Neural progenitor cell (in vitro differentiated cells): ENCODE data around the gene MRPL32. TPM values are rescaled to one million over a fixed set of nuclear protein-coding genes. Genes with fewer than 3 reads are reported as not detected.

ENCODE experiments used
- DNase-seq: peaks from one replicate; pipeline ENCODE4 v3.0.0-alpha.2; 2016; ENCODE audit warnings: low spot score
- H2AFZ ChIP-seq: fragments of 200-600 bp; sonication (generic); replicated peaks from 2 replicates; pipeline ENCODE4 v1.6.1; 2016; ENCODE audit warnings: antibody characterized with exemption
- H3F3A ChIP-seq: fragments of 200-600 bp; sonication (generic); 2 replicates; pipeline ENCODE4 v1.6.1; 2016; ENCODE audit warnings: antibody characterized with exemption, low read depth
- H3K27ac ChIP-seq: fragments of 200-600 bp; sonication (generic); 2 replicates; pipeline ENCODE4 v1.5.1; 2016; ENCODE audit warnings: mild to moderate bottlenecking
- H3K27me3 ChIP-seq: fragments of 200-600 bp; sonication (generic); 2 replicates; pipeline ENCODE4 v1.6.1; 2016; ENCODE audit warnings: mild to moderate bottlenecking, moderate library complexity
- H3K36me3 ChIP-seq: fragments of 200-600 bp; sonication (generic); 2 replicates; pipeline ENCODE4 v1.5.1; 2016
- H3K4me1 ChIP-seq: fragments of 200-600 bp; sonication (generic); 2 replicates; pipeline ENCODE4 v1.6.1; 2016; ENCODE audit warnings: mixed run types
- H3K4me2 ChIP-seq: fragments of 200-600 bp; sonication (generic); 2 replicates; pipeline ENCODE4 v1.6.1; 2016
- H3K4me3 ChIP-seq: fragments of 200-600 bp; sonication (generic); 2 replicates; pipeline ENCODE4 v1.5.1; 2016
- H3K79me2 ChIP-seq: fragments of 200-600 bp; sonication (generic); 2 replicates; pipeline ENCODE4 v1.6.1; 2016; ENCODE audit warnings: low read depth
- H3K9ac ChIP-seq: fragments of 200-600 bp; sonication (generic); 2 replicates; pipeline ENCODE4 v1.6.1; 2016
- H3K9me3 ChIP-seq: fragments of 200-600 bp; sonication (generic); 2 replicates; pipeline ENCODE4 v1.5.1; 2016; ENCODE audit warnings: low read depth
- H4K20me1 ChIP-seq: fragments of 200-600 bp; sonication (generic); 2 replicates; pipeline ENCODE4 v1.6.1; 2016; ENCODE audit warnings: low read depth
- H3K27ac Mint-ChIP-seq: 3 replicates; pipeline ENCODE4 v1.8.0; 2021; ENCODE audit warnings: mixed read lengths
- H3K27me3 Mint-ChIP-seq: 2 replicates; pipeline ENCODE4 v1.8.0; 2022; ENCODE audit warnings: low read depth, mild to moderate bottlenecking, inconsistent platforms, moderate library complexity, mixed read lengths; ENCODE audit not compliant: insufficient read depth
- H3K36me3 Mint-ChIP-seq: 3 replicates; pipeline ENCODE4 v1.8.0; 2021; ENCODE audit warnings: mixed read lengths
- H3K4me1 Mint-ChIP-seq: 3 replicates; pipeline ENCODE4 v1.8.0; 2021; ENCODE audit warnings: mixed read lengths
- H3K4me3 Mint-ChIP-seq: 3 replicates; pipeline ENCODE4 v1.8.0; 2021; ENCODE audit warnings: mild to moderate bottlenecking, moderate library complexity, mixed read lengths
- H3K9me3 Mint-ChIP-seq: 3 replicates; pipeline ENCODE4 v1.8.0; 2020; ENCODE audit warnings: mixed read lengths
- EZH2 ChIP-seq: fragments of 200-600 bp; sonication (generic); IDR thresholded peaks from 2 replicates; pipeline ENCODE4 v1.6.1; 2017; ENCODE audit warnings: antibody characterized with exemption, mild to moderate bottlenecking, moderate library complexity
- EZH2phosphoT487 ChIP-seq: fragments of 200-600 bp; sonication (generic); IDR thresholded peaks from 2 replicates; pipeline ENCODE4 v1.6.1; 2017; ENCODE audit warnings: antibody characterized with exemption
- total RNA-seq: library from RNA; depleted of rRNA; stranded (reverse); fragments of >200 nt; gene quantifications from 2 replicates; pipeline ENCODE4 v1.2.3, GENCODE V29; 2015; ENCODE audit warnings: low replicate concordance
- TF ChIP-seq, protein P1 (sequence below): fragments of 200-600 bp; sonication (generic); IDR thresholded peaks from 2 replicates; pipeline ENCODE4 v1.5.1; 2017; ENCODE audit warnings: antibody characterized with exemption, mild to moderate bottlenecking

The MRPL32 gene
- total RNA-seq, 1 donor from 2014 or later = 133 TPM

DNA sequence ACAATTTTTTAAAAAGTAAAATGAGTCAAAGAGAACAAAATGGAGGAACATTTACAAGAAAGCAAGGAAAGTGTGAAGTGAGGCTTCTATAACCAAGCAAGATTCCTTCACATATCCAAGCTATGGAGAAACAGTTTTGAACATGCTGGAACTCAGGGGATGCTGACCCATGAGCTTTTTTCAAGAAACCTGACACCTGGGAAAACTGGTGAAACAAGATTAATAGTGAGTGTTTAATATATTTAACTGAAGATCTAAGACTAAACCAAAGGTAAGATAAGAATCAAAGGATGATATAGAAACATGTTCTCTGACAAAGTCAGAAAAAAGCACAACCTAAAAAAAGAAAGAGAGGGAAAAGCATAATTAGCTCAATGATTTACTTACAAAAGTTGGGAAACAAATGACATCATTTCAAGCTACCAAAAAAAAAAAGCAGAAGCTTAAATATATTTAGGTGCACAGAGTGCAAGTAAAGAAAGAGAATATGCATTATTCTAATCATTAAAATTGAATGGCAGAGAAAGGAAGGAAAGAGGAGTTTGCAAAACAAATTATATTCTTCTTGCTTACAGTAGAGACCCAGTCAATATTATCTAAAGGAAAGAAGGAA is 45.2 kb upstream of the MRPL32 start:
- peaks cover 5% of the 10 kb centered on the region for H3K27me3 Mint-ChIP-seq
- Histone ChIP-seq H4K20me1 (no peaks in the 10 kb centered on the region), H3K9me3 (no peaks in the 10 kb centered on the region), H3K4me3 (peak overlapping the region; percentile 60), H3K36me3 (no peaks in the 10 kb centered on the region), H3K27ac (no peak overlapping the region), H2AFZ (no peak overlapping the region), H3K4me2 (peak overlapping the region; percentile 94), H3F3A (peaks cover 32% of the 10 kb centered on the region), H3K79me2 (no peaks in the 10 kb centered on the region), H3K27me3 (no peaks in the 10 kb centered on the region), H3K9ac (no peak overlapping the region), H3K4me1 (peaks cover 23% of the 10 kb centered on the region)
- H3K4me1 Mint-ChIP-seq = peaks cover 22% of the 10 kb centered on the region
- H3K36me3 Mint-ChIP-seq = peaks cover 3% of the 10 kb centered on the region
- no peak for DNase-seq
- H3K4me3 Mint-ChIP-seq = peak overlapping the region; percentile 89
- TF ChIP-seq EZH2 = no peak
- TF ChIP-seq, protein P1, sequence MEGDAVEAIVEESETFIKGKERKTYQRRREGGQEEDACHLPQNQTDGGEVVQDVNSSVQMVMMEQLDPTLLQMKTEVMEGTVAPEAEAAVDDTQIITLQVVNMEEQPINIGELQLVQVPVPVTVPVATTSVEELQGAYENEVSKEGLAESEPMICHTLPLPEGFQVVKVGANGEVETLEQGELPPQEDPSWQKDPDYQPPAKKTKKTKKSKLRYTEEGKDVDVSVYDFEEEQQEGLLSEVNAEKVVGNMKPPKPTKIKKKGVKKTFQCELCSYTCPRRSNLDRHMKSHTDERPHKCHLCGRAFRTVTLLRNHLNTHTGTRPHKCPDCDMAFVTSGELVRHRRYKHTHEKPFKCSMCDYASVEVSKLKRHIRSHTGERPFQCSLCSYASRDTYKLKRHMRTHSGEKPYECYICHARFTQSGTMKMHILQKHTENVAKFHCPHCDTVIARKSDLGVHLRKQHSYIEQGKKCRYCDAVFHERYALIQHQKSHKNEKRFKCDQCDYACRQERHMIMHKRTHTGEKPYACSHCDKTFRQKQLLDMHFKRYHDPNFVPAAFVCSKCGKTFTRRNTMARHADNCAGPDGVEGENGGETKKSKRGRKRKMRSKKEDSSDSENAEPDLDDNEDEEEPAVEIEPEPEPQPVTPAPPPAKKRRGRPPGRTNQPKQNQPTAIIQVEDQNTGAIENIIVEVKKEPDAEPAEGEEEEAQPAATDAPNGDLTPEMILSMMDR = no peak
- no peak for TF ChIP-seq EZH2phosphoT487
- peaks cover 3% of the 10 kb centered on the region for H3K9me3 Mint-ChIP-seq
- H3K27ac Mint-ChIP-seq = no peak overlapping the region

DNA sequence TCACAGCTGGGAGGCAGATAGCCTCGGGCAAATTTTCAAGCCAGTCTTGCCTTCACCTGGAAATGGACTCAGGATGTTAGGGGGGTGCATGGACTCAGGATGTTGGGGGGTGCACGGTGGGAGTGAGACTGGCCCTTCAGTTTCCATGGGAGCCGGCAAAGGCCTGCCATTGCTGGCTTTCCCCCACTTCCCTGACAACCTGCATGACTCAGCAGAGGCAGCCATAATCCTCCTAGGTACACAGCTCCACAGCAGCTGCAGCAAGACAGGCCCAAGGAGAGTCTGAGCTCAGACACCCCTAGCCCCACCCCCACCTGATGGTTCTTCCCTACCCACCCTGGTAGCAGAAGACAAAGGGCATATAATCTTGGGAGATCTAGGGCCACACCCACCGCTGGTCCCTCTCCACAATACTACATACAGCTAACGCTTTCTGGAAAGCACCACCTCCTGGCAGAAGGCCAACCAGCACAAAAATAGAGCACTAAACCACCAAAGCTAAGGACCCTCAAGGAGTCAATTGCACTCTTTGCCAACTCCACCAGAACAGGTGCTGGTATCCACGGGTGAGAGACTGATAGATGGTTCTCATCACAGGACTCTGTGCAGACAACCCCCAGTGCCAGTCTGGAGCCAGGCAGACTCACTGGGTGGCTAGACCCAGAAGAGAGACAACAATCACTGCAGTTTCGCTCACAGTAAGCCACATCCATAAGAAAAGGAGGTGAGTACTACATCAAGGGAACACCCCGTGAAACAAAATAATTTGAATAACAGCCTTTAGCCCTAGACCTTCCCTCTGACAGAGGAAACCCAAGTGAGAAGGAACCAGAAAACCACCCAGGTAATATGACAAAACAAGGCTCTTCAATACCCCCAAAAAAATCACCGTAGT is 38.6 kb upstream of the MRPL32 start:
- Histone ChIP-seq H3K4me2 (peak overlapping the region; percentile 8), H3F3A (peaks cover 19% of the 10 kb centered on the region), H3K9ac (no peak overlapping the region), H3K9me3 (no peaks in the 10 kb centered on the region), H3K4me3 (no peak overlapping the region), H3K27ac (no peak overlapping the region), H3K4me1 (peaks cover 17% of the 10 kb centered on the region), H3K79me2 (no peaks in the 10 kb centered on the region), H4K20me1 (no peaks in the 10 kb centered on the region), H2AFZ (no peak overlapping the region), H3K27me3 (no peaks in the 10 kb centered on the region), H3K36me3 (no peaks in the 10 kb centered on the region)
- no peak for DNase-seq
- Mint-ChIP-seq H3K4me3 (no peak overlapping the region), H3K27me3 (peaks cover 5% of the 10 kb centered on the region), H3K27ac (no peak overlapping the region), H3K9me3 (peaks cover 17% of the 10 kb centered on the region), H3K36me3 (peaks cover 4% of the 10 kb centered on the region), H3K4me1 (peaks cover 15% of the 10 kb centered on the region)
- TF ChIP-seq EZH2phosphoT487 (no peak), EZH2 (no peak)
- TF ChIP-seq, protein P1 = no peak

DNA sequence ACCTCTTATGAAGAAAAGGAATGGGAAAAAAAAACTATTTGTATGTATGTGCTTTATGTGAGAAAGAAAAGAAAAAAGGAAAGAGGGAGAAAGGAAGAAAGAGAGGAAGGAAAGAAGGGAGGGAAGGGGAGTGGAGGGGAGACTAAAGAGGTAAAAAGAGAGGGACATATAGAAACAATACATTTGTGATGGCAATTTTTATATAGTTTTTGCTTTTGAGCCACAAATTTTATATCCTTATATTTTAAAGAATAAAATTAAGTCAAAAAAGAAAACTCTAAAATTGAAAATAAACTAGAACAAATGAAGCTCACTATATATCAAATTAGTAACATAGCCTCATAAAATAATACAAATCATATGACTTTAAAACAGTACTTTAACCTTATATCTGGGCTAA is 31.3 kb upstream of the MRPL32 start:
- H3K27me3 Mint-ChIP-seq = no peaks in the 10 kb centered on the region
- no peak overlapping the region for H3K4me3 ChIP-seq
- no peak overlapping the region for H3K4me2 ChIP-seq
- H3K9me3 ChIP-seq = no peaks in the 10 kb centered on the region
- H3K4me3 Mint-ChIP-seq = no peak overlapping the region
- H3K4me1 ChIP-seq = no peaks in the 10 kb centered on the region
- H3K27ac Mint-ChIP-seq = no peak overlapping the region
- no peak for DNase-seq
- no peaks in the 10 kb centered on the region for H4K20me1 ChIP-seq
- no peaks in the 10 kb centered on the region for H3K79me2 ChIP-seq
- H3K27ac ChIP-seq = no peak overlapping the region
- H3K9me3 Mint-ChIP-seq = peaks cover 7% of the 10 kb centered on the region
- H3K36me3 Mint-ChIP-seq = peaks cover 2% of the 10 kb centered on the region
- TF ChIP-seq, protein P1 = no peak
- TF ChIP-seq EZH2phosphoT487 = no peak
- TF ChIP-seq EZH2 = no peak
- no peaks in the 10 kb centered on the region for H3K36me3 ChIP-seq
- no peak overlapping the region for H2AFZ ChIP-seq
- H3F3A ChIP-seq = no peaks in the 10 kb centered on the region
- H3K27me3 ChIP-seq = no peaks in the 10 kb centered on the region
- no peak overlapping the region for H3K9ac ChIP-seq
- no peaks in the 10 kb centered on the region for H3K4me1 Mint-ChIP-seq
